Left ventricle myocardium inferior (tissue), 1 donor: ENCODE results near the gene SEC24A. TPM values are rescaled to one million over a fixed set of nuclear protein-coding genes. Genes with fewer than 3 reads are reported as not detected.
"Not testable (repeated sequence)": the region's sequence is repeated elsewhere in the genome, so short reads cannot be mapped to it uniquely, and the experiment has no call there.

ENCODE experiments used
- DNase-seq: peaks from one replicate; pipeline ENCODE4 v3.0.0-alpha.2; 2020
- H3K27ac ChIP-seq: fragments of 200-600 bp; replicated peaks from 2 replicates; pipeline ENCODE4 v1.8.0; 2021
- H3K27me3 ChIP-seq: fragments of 200-600 bp; 2 replicates; pipeline ENCODE4 v1.8.0; 2021; ENCODE audit warnings: low read depth
- H3K36me3 ChIP-seq: fragments of 200-600 bp; 2 replicates; pipeline ENCODE4 v1.8.0; 2021
- H3K4me1 ChIP-seq: fragments of 200-600 bp; 2 replicates; pipeline ENCODE4 v1.8.0; 2021
- H3K4me3 ChIP-seq: fragments of 200-600 bp; 2 replicates; pipeline ENCODE4 v1.8.0; 2021; ENCODE audit warnings: mild to moderate bottlenecking, moderate library complexity
- H3K9me3 ChIP-seq: fragments of 200-600 bp; replicated peaks from 2 replicates; pipeline ENCODE4 v1.8.0; 2021
- intact Hi-C: fragments of 100-400 bp; cut with micrococcal nuclease; formaldehyde crosslinking; loops from one replicate; pipeline ENCODE4 v1.11.0; 2022
- total RNA-seq: library from RNA; stranded (reverse); fragmentation: NEBNext Ultra II Directional; extraction: Animal tissue kit (Norgen Biotek cat#: 25700); gene quantifications from one replicate; pipeline ENCODE4 v1.2.1, GENCODE V29; 2021
- TF ChIP-seq, protein P1 (sequence below): fragments of 200-600 bp; IDR thresholded peaks from 2 replicates; pipeline ENCODE4 v1.8.0; 2021; ENCODE audit warnings: antibody characterized with exemption, mild to moderate bottlenecking, borderline replicate concordance
- donor health status: DM: no; HTN: yes; CAD: no; lungs with severe emphysema.

SEC24A gene
- total RNA-seq, 1 donor from 2014 or later, result 7.5 TPM

DNA sequence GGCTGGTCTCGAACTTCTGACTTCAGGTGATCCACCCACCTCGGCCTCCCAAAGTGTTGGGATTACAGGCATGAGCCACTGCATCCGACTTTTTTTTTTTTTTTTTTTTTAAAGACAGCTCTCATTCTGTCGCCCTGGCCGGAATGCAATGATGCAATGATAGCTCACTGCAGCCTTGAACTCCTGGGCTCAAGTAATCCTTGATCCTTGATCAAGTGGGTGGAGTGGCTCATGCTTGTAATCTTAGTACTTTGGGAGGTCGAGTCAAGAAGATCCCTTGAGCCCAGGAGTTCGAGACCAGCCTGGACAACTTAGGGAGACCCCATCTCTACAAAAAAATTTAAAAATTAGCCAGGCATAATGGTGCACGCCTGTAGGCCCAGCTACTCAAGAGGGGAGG is 8.1 kb downstream of the SEC24A start:
- H3K4me1 ChIP-seq, result peaks cover 33% of the 10 kb centered on the region
- no peak overlapping the region for H3K27ac ChIP-seq
- no peak overlapping the region for H3K4me3 ChIP-seq
- no peak for DNase-seq
- H3K27me3 ChIP-seq, result no peaks in the 10 kb centered on the region
- intact Hi-C loops, result no loop called here
- TF ChIP-seq, protein P1, sequence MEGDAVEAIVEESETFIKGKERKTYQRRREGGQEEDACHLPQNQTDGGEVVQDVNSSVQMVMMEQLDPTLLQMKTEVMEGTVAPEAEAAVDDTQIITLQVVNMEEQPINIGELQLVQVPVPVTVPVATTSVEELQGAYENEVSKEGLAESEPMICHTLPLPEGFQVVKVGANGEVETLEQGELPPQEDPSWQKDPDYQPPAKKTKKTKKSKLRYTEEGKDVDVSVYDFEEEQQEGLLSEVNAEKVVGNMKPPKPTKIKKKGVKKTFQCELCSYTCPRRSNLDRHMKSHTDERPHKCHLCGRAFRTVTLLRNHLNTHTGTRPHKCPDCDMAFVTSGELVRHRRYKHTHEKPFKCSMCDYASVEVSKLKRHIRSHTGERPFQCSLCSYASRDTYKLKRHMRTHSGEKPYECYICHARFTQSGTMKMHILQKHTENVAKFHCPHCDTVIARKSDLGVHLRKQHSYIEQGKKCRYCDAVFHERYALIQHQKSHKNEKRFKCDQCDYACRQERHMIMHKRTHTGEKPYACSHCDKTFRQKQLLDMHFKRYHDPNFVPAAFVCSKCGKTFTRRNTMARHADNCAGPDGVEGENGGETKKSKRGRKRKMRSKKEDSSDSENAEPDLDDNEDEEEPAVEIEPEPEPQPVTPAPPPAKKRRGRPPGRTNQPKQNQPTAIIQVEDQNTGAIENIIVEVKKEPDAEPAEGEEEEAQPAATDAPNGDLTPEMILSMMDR, result no peak
- H3K36me3 ChIP-seq, result peaks cover 13% of the 10 kb centered on the region
- H3K9me3 ChIP-seq, result no peaks in the 10 kb centered on the region

DNA sequence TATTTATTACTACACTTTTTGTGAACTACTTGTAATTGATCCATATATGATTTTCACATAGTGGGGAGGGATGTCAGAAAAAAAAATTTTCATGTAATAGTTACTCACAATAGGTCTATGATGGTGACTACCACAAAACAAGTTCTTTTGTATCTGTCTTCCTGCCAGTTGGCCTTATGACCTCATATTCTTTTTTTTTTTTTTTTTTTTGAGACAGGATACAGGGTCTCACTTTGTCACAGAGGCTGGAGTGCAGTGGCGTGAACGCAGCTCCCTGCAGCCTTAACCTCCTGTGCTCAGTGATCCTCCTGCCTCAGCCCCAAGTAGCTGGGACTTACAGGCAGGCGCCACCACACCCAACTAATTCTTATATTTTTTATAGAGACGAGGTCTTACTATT is 10.9 kb downstream of the SEC24A start:
- no peak for DNase-seq
- H3K27ac ChIP-seq, result no peak overlapping the region
- no peaks in the 10 kb centered on the region for H3K9me3 ChIP-seq
- no peaks in the 10 kb centered on the region for H3K27me3 ChIP-seq
- H3K36me3 ChIP-seq, result peaks cover 33% of the 10 kb centered on the region
- intact Hi-C loops, result no loop called here
- TF ChIP-seq, protein P1, result no peak
- no peak overlapping the region for H3K4me3 ChIP-seq
- peaks cover 28% of the 10 kb centered on the region for H3K4me1 ChIP-seq

DNA sequence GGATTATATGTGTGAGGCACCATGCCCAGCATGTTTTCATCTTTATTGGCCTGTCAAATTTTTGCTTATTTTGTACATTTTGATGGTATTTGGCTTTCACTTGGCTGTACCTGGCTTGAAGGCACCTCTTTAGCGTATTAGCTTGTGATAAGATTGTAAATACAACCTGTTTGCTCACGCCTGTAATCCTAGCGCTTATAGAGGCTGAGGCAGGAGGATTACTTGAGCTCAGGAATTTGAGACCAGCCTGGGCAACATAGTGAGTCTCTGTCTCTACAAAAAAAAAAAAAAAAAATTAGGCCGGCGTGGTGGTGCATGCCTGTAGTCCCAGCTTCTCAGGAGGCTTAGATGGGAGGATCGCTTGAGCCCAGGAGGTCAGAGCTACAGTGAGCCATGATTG is 11.3 kb downstream of the SEC24A start:
- DNase-seq, result no peak
- H3K9me3 ChIP-seq, result no peaks in the 10 kb centered on the region
- no peak overlapping the region for H3K4me3 ChIP-seq
- peaks cover 33% of the 10 kb centered on the region for H3K36me3 ChIP-seq
- no peaks in the 10 kb centered on the region for H3K27me3 ChIP-seq
- TF ChIP-seq, protein P1, result no peak
- peaks cover 28% of the 10 kb centered on the region for H3K4me1 ChIP-seq
- no peak overlapping the region for H3K27ac ChIP-seq
- intact Hi-C loops, result no loop called here

DNA sequence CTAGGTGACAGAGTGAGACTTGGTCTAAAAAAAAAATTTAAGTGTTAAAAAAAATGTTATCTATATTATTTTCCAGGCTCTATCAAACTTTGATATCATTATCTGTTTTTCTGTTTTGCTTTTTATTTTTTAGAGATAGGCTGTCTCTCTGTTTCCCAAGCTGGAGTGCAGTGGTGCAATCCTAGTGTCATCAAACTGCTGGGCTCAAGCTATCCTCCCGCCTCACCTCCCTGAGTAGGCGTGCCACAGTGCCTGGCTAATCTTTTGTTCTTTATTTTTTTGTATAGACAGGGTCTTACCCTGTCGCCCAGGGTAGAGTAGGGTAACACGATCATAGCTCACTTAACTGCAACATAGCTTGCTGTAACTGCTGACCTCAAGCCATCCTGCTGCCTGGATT is 14.4 kb downstream of the SEC24A start:
- no peaks in the 10 kb centered on the region for H3K27me3 ChIP-seq
- intact Hi-C loops, result no loop called here
- no peak overlapping the region for H3K4me3 ChIP-seq
- no peak for DNase-seq
- no peaks in the 10 kb centered on the region for H3K9me3 ChIP-seq
- TF ChIP-seq, protein P1, result no peak
- H3K4me1 ChIP-seq, result peaks cover 38% of the 10 kb centered on the region
- H3K36me3 ChIP-seq, result peaks cover 45% of the 10 kb centered on the region
- H3K27ac ChIP-seq, result no peak overlapping the region

DNA sequence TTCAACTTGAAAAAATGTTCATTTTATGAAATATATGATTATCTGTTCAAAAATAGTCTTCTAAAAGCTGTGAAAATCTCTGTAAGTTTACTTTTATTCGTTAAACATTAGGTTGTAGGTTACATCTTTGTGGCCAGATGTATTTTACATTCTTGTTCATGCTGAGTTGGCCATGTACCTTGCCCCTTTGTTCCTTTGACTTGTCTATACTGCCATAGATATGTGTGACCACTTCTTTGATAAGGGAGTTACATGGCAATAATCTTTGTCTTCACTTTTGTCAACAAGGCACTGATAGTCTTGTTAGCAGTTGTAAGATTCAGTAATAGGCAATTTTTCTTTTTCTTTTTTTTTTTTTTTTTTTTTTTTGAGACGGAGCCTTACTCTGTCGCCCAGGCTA is 15.9 kb downstream of the SEC24A start:
- no peaks in the 10 kb centered on the region for H3K9me3 ChIP-seq
- H3K27me3 ChIP-seq, result no peaks in the 10 kb centered on the region
- H3K36me3 ChIP-seq, result peaks cover 59% of the 10 kb centered on the region
- no peak overlapping the region for H3K27ac ChIP-seq
- DNase-seq, result no peak
- TF ChIP-seq, protein P1, result no peak
- no peak overlapping the region for H3K4me3 ChIP-seq
- intact Hi-C loops, result no loop called here
- H3K4me1 ChIP-seq, result peaks cover 34% of the 10 kb centered on the region

DNA sequence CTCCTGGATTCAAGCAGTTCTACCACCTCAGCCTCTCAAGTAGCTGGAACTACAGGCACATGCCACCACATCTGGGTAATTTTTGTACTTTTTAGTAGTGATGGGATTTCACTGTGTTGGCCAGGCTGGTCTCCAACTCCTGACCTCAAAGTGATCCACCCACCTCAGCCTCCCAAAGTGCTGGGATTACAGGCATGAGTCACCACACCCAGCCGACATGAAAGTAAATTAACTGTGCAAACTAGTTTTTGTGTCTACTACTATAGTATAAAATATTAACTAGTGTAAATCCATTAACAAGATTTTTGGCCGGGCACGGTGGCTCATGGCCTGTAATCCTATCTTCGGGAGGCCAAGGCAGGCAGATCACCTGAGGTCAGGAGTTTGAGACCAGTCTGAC is 25.0 kb downstream of the SEC24A start:
- H3K27ac ChIP-seq, intact Hi-C loops, H3K4me3 ChIP-seq, DNase-seq, H3K9me3 ChIP-seq, H3K27me3 ChIP-seq, H3K4me1 ChIP-seq: not testable (repeated sequence)
- peaks cover 96% of the 10 kb centered on the region for H3K36me3 ChIP-seq

DNA sequence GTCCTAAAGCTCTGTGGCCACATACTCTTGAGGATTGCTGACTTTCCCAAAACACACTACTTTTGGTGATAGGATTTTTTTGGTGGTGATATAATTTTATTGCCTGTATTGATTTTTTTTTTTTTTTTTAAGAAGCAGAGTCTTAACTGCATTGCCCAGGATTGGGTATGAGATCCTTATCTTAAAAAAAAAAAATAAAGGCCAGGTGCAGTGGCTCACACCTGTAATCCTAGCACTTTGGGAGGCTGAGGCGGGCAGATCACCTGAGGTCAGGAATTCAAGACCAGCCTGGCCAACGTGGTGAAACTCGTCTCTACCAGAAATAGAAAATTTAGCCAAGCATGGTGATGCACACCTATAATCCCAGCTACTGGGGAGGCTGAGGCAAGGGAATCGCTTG is 28.8 kb downstream of the SEC24A start:
- H3K27me3 ChIP-seq, H3K9me3 ChIP-seq, intact Hi-C loops, H3K4me1 ChIP-seq, H3K4me3 ChIP-seq, DNase-seq, H3K27ac ChIP-seq: not testable (repeated sequence)
- peaks cover 97% of the 10 kb centered on the region for H3K36me3 ChIP-seq

DNA sequence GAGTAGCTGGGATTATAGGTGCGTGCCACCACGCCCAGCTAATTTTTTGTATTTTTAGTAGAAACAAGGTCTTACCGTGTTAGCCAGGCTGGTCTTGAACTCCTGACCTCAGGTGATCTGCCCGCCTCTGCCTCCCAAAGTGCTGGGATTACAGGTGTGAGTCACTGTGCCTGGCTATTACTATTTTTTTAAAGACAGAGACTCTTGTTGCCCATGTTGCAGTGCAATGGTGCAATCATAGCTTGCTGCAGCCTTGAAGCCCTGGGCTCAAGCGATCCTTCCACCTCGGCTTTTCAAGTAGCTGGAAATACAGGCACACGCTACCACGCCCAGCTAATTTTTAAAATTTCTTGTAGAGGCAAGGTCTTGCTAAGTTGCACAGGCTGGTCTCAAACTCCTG is 41.6 kb downstream of the SEC24A start:
- H3K4me1 ChIP-seq, H3K4me3 ChIP-seq, H3K27ac ChIP-seq, intact Hi-C loops, DNase-seq, H3K9me3 ChIP-seq, H3K27me3 ChIP-seq: not testable (repeated sequence)
- peaks cover 97% of the 10 kb centered on the region for H3K36me3 ChIP-seq
